ENCODE measurements around the gene ITGA8. TPM values are rescaled to one million over a fixed set of nuclear protein-coding genes. Genes with fewer than 3 reads are reported as not detected.
"Not testable (repeated sequence)": the region's sequence is repeated elsewhere in the genome, so short reads cannot be mapped to it uniquely, and the experiment has no call there.

ITGA8 gene
- total and polyA plus RNA-seq, 9 donors: 3.5 to 58.0 (median 6.8) TPM

GRCh38 chr10:15642095-15642494 lies 77.6 kb downstream of the ITGA8 start:
- Histone ChIP-seq H3K4me1 (ENCODE audit: insufficient read depth) (no peaks in the 10 kb centered on the region), H3K4me3 (no peak overlapping the region), H3K27ac (no peak overlapping the region), H3K27me3 (no peaks in the 10 kb centered on the region), H3K9me3 (no peaks in the 10 kb centered on the region), H3K36me3 (no peaks in the 10 kb centered on the region)
- WGBS, 3 donors: 29 to 43% (median 36%) methylated on average over 2 of the region's 2 CpGs
- no peak for TF ChIP-seq EP300 (IDR thresholded peaks at IDR 0.05)
- no peak for TF ChIP-seq POLR2A (IDR thresholded peaks at IDR 0.05)
- TF ChIP-seq, protein P1, sequence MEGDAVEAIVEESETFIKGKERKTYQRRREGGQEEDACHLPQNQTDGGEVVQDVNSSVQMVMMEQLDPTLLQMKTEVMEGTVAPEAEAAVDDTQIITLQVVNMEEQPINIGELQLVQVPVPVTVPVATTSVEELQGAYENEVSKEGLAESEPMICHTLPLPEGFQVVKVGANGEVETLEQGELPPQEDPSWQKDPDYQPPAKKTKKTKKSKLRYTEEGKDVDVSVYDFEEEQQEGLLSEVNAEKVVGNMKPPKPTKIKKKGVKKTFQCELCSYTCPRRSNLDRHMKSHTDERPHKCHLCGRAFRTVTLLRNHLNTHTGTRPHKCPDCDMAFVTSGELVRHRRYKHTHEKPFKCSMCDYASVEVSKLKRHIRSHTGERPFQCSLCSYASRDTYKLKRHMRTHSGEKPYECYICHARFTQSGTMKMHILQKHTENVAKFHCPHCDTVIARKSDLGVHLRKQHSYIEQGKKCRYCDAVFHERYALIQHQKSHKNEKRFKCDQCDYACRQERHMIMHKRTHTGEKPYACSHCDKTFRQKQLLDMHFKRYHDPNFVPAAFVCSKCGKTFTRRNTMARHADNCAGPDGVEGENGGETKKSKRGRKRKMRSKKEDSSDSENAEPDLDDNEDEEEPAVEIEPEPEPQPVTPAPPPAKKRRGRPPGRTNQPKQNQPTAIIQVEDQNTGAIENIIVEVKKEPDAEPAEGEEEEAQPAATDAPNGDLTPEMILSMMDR (IDR thresholded peaks at IDR 0.05): no peak
- DNase-seq: no peak
- intact Hi-C loops (cut with DNase I): no loop called here

GRCh38 chr10:15640536-15641085 lies 79.1 kb downstream of the ITGA8 start:
- no peaks in the 10 kb centered on the region for H3K9me3 ChIP-seq
- intact Hi-C loops (cut with DNase I): no loop called here

DNA sequence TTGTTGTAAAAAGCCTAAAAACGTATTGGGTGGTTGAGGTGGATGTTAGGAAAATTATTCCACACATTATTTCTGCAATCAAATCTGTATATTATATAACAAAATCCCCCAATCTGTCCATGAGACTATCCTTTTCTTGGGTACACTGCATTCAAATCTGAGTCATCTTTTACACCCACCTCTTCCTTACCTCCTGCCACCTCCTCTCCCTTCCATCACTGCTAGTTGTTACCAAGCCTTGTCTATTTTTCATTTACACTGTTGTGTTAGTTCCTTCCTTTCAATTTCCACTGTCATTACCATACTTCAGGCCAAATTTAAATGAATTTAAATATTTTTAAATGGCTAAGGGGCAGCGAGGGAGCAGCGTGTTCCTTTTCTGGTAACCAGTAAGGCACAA lies 83.3 kb downstream of the ITGA8 start:
- intact Hi-C loops (cut with DNase I): no loop called here
- no peak for DNase-seq
- H3K4me1 ChIP-seq (ENCODE audit: insufficient read depth): peaks cover 2% of the 10 kb centered on the region
- no peak overlapping the region for H3K27ac ChIP-seq
- H3K9me3 ChIP-seq: no peaks in the 10 kb centered on the region
- WGBS, 3 donors: 92 to 97% (median 94%) methylated on average over 3 of the region's 3 CpGs
- H3K27me3 ChIP-seq: no peaks in the 10 kb centered on the region
- no peaks in the 10 kb centered on the region for H3K36me3 ChIP-seq
- no peak overlapping the region for H3K4me3 ChIP-seq
- TF ChIP-seq EP300 (IDR thresholded peaks at IDR 0.05) (no peak), POLR2A (IDR thresholded peaks at IDR 0.05) (no peak)
- TF ChIP-seq, protein P1 (IDR thresholded peaks at IDR 0.05): no peak

More at GRCh38 chr10:15640536-15641085, 79.1 kb downstream of the ITGA8 start:
- DNase-seq: no peak
- H3K27me3 ChIP-seq: no peaks in the 10 kb centered on the region
- no peaks in the 10 kb centered on the region for H3K36me3 ChIP-seq
- 92 to 94% (median 93%) methylated on average over 5 of the region's 5 CpGs for WGBS, 3 donors
- TF ChIP-seq POLR2A (IDR thresholded peaks at IDR 0.05) (no peak), EP300 (IDR thresholded peaks at IDR 0.05) (no peak)
- TF ChIP-seq, protein P1 (IDR thresholded peaks at IDR 0.05): no peak
- H3K4me1 ChIP-seq (ENCODE audit: insufficient read depth): no peaks in the 10 kb centered on the region
- no peak overlapping the region for H3K27ac ChIP-seq
- no peak overlapping the region for H3K4me3 ChIP-seq

DNA sequence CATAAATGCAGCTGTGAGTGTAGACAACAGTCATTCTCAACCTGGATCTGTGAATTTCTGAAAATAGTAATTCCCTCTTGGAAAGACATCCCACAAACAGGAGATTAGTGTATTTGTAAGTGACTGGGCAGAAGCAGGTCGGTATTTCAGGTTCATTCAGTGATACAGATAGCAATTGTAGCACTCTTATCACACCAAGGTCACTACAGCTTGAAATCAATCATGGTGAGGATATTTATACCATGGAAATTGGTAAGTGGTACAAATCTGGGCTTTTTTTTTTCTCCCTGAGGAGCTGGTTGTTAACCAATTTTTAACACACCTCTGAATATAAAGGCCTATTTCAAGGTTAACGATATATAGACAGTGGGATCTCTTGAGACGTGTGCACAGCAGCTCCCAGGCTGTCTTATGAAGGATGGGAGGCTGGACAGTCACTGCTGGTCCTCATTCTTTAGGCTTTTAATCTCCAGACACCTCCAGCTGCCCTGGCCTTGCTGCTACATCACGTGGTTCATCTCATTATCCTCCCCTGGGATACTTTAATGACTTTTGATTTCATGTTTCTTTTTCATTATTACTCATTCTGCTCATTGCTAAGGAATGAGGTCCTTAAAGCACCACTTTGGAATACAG lies 87.1 kb downstream of the ITGA8 start:
- Histone ChIP-seq H3K9me3 (no peaks in the 10 kb centered on the region), H3K4me3 (no peak overlapping the region), H3K36me3 (no peaks in the 10 kb centered on the region), H3K27me3 (no peaks in the 10 kb centered on the region), H3K27ac (no peak overlapping the region), H3K4me1 (ENCODE audit: insufficient read depth) (peaks cover 2% of the 10 kb centered on the region)
- no peak for DNase-seq
- TF ChIP-seq, protein P1 (IDR thresholded peaks at IDR 0.05): no peak
- no peak for TF ChIP-seq EP300 (IDR thresholded peaks at IDR 0.05)
- no peak for TF ChIP-seq POLR2A (IDR thresholded peaks at IDR 0.05)
- WGBS, 3 donors: 23 to 33% (median 29%) methylated on average over 4 of the region's 4 CpGs
- intact Hi-C loops (cut with DNase I): no loop called here

- H3K36me3 ChIP-seq; H3K27me3 ChIP-seq; H3K4me3 ChIP-seq; DNase-seq; H3K4me1 ChIP-seq (ENCODE audit: insufficient read depth); H3K9me3 ChIP-seq; intact Hi-C loops (cut with DNase I); H3K27ac ChIP-seq: not testable (repeated sequence)
- WGBS, 3 donors: 55 to 84% (median 70%) methylated on average over 3 of the region's 3 CpGs
Observed at GRCh38 chr10:15631205-15631604, 88.5 kb downstream of the ITGA8 start.

Measured in ovary (tissue), 9 donors.